OCI-LY1 (cell line): ENCODE results near the gene UBE4B.

Experiments used
- EZH2 ChIP-seq: fragments of 200-600 bp; sonication (generic), shearing (Covaris generic); IDR thresholded peaks from 2 replicates; pipeline ENCODE4 v1.8.0; 2017; ENCODE audit warnings: borderline replicate concordance, mixed run types, mild to moderate bottlenecking, antibody characterized with exemption, low read length, moderate library complexity, mixed read lengths
- TF ChIP-seq, protein P1 (sequence below): fragments of 200-600 bp; sonication (generic), shearing (Covaris generic); IDR thresholded peaks from 2 replicates; pipeline ENCODE4 v1.5.1; 2017; ENCODE audit warnings: mild to moderate bottlenecking, antibody characterized with exemption, low read length, moderate library complexity, mixed read lengths

DNA sequence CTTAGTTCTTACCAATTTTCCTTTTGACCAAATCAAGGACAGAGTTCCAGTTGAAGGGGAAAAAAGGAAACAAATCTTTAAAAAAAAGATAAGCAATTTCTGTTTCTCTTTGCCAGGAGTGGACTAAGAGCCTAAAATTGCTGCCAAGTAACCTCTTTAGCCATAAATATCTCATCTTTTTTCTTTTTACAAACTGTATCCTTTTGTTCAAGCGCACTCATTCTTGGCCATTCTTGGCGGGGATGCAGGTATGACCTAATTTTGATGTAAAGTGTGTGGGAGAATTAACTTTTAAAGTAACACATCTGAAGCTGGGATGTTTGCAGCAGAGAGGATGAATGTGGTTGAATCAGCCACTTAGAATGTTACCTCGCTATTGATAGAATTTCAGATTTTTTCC, 164.2 kb downstream of the UBE4B start:
- TF ChIP-seq EZH2: no peak
- TF ChIP-seq, protein P1, sequence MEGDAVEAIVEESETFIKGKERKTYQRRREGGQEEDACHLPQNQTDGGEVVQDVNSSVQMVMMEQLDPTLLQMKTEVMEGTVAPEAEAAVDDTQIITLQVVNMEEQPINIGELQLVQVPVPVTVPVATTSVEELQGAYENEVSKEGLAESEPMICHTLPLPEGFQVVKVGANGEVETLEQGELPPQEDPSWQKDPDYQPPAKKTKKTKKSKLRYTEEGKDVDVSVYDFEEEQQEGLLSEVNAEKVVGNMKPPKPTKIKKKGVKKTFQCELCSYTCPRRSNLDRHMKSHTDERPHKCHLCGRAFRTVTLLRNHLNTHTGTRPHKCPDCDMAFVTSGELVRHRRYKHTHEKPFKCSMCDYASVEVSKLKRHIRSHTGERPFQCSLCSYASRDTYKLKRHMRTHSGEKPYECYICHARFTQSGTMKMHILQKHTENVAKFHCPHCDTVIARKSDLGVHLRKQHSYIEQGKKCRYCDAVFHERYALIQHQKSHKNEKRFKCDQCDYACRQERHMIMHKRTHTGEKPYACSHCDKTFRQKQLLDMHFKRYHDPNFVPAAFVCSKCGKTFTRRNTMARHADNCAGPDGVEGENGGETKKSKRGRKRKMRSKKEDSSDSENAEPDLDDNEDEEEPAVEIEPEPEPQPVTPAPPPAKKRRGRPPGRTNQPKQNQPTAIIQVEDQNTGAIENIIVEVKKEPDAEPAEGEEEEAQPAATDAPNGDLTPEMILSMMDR: no peak
